H9 (cell line): ENCODE measurements around the gene PCGF2. TPM values are rescaled to one million over a fixed set of nuclear protein-coding genes. Genes with fewer than 3 reads are reported as not detected.

Source experiments
- DNase-seq: peaks from one replicate; pipeline ENCODE4 v3.0.0-alpha.2; 2017
- H2AFZ ChIP-seq: one replicate; pipeline ENCODE4 v1.6.1; 2013; ENCODE audit warnings: mild to moderate bottlenecking, low read length, control low read depth, moderate library complexity
- H2AK5ac ChIP-seq: 2 replicates; pipeline ENCODE4 v1.6.1; 2013; ENCODE audit warnings: low read length, control low read depth, mixed read lengths; ENCODE audit not compliant: insufficient read length
- H2BK120ac ChIP-seq: one replicate; pipeline ENCODE4 v1.6.1; 2013; ENCODE audit warnings: low read depth, mild to moderate bottlenecking, low read length, control low read depth, inconsistent platforms; ENCODE audit not compliant: poor library complexity, severe bottlenecking
- H2BK12ac ChIP-seq: 2 replicates; pipeline ENCODE4 v1.6.1; 2013; ENCODE audit warnings: low read length, control low read depth, mixed read lengths, low read depth; ENCODE audit not compliant: insufficient read length
- H2BK15ac ChIP-seq: 2 replicates; pipeline ENCODE4 v1.6.1; 2013; ENCODE audit warnings: low read depth, low read length, control low read depth
- H2BK20ac ChIP-seq: one replicate; pipeline ENCODE4 v1.6.1; 2013; ENCODE audit warnings: low read depth, mild to moderate bottlenecking, low read length, control low read depth, inconsistent platforms; ENCODE audit not compliant: poor library complexity, severe bottlenecking
- H2BK5ac ChIP-seq: 2 replicates; pipeline ENCODE4 v1.6.1; 2013; ENCODE audit warnings: low read length, control low read depth, mixed read lengths; ENCODE audit not compliant: insufficient read length
- H3K14ac ChIP-seq: 2 replicates; pipeline ENCODE4 v1.6.1; 2013; ENCODE audit warnings: low read length, control low read depth; ENCODE audit not compliant: insufficient read depth
- H3K18ac ChIP-seq: 2 replicates; pipeline ENCODE4 v1.6.1; 2013; ENCODE audit warnings: low read depth, mild to moderate bottlenecking, mixed read lengths, low read length, control low read depth; ENCODE audit not compliant: insufficient read length
- H3K23ac ChIP-seq: 2 replicates; pipeline ENCODE4 v1.6.1; 2013; ENCODE audit warnings: low read length, control low read depth, mixed read lengths, low read depth; ENCODE audit not compliant: insufficient read length
- H3K23me2 ChIP-seq: 2 replicates; pipeline ENCODE4 v1.6.1; 2013; ENCODE audit warnings: low read depth, mild to moderate bottlenecking, mixed read lengths, low read length, control low read depth; ENCODE audit not compliant: insufficient read length, poor library complexity, severe bottlenecking
- H3K27ac ChIP-seq: 2 replicates; pipeline ENCODE4 v1.5.1; 2013; ENCODE audit warnings: low read length, control low read depth, mixed read lengths, low read depth; ENCODE audit not compliant: insufficient read length
- H3K27me3 ChIP-seq: 2 replicates; pipeline ENCODE4 v1.6.1; 2013; ENCODE audit warnings: low read length, control low read depth, inconsistent platforms; ENCODE audit not compliant: insufficient read depth
- H3K4ac ChIP-seq: 2 replicates; pipeline ENCODE4 v1.6.1; 2013; ENCODE audit warnings: low read depth, mild to moderate bottlenecking, control low read depth, inconsistent platforms, low read length, moderate library complexity
- H3K4me1 ChIP-seq: 2 replicates; pipeline ENCODE4 v1.6.1; 2013; ENCODE audit warnings: low read length, control low read depth, inconsistent platforms; ENCODE audit not compliant: insufficient read depth
- H3K4me2 ChIP-seq: 2 replicates; pipeline ENCODE4 v1.6.1; 2013; ENCODE audit warnings: low read length, control low read depth, mixed read lengths; ENCODE audit not compliant: insufficient read length, insufficient read depth
- H3K56ac ChIP-seq: 2 replicates; pipeline ENCODE4 v1.6.1; 2013; ENCODE audit warnings: low read depth, mild to moderate bottlenecking, mixed read lengths, low read length, control low read depth; ENCODE audit not compliant: insufficient read length
- H3K79me1 ChIP-seq: 2 replicates; pipeline ENCODE4 v1.6.1; 2013; ENCODE audit warnings: low read depth, mild to moderate bottlenecking, moderate library complexity, low read length, control low read depth, inconsistent platforms; ENCODE audit not compliant: insufficient read depth, poor library complexity, severe bottlenecking
- H3K79me2 ChIP-seq: 2 replicates; pipeline ENCODE4 v1.6.1; 2013; ENCODE audit warnings: low read length, control low read depth, inconsistent platforms; ENCODE audit not compliant: insufficient read depth
- H3K9ac ChIP-seq: 2 replicates; pipeline ENCODE4 v1.6.1; 2013; ENCODE audit warnings: low read length, control low read depth, mixed read lengths; ENCODE audit not compliant: insufficient read length; ENCODE audit errors: extremely low read depth
- H3K9me3 ChIP-seq: one replicate; pipeline ENCODE4 v1.6.1; 2013; ENCODE audit warnings: low read depth, low read length, inconsistent platforms; ENCODE audit not compliant: control insufficient read depth
- H3T11ph ChIP-seq: one replicate; pipeline ENCODE4 v1.6.1; 2013; ENCODE audit warnings: mild to moderate bottlenecking, low read length, control low read depth, inconsistent platforms
- H4K20me1 ChIP-seq: one replicate; pipeline ENCODE4 v1.6.1; 2013; ENCODE audit not compliant: control insufficient read depth, insufficient read length, insufficient read depth
- H4K5ac ChIP-seq: 2 replicates; pipeline ENCODE4 v1.6.1; 2013; ENCODE audit warnings: low read depth, mild to moderate bottlenecking, mixed read lengths, low read length, control low read depth; ENCODE audit not compliant: insufficient read length
- H4K8ac ChIP-seq: replicated peaks from 2 replicates; pipeline ENCODE4 v1.6.1; 2013; ENCODE audit warnings: low read length, control low read depth, mixed read lengths, low read depth; ENCODE audit not compliant: insufficient read length
- H4K91ac ChIP-seq: 2 replicates; pipeline ENCODE4 v1.6.1; 2013; ENCODE audit warnings: low read depth, mild to moderate bottlenecking, moderate library complexity, mixed read lengths, low read length, control low read depth; ENCODE audit not compliant: insufficient read length
- H3K27ac Mint-ChIP-seq, 3 experiments: 2 replicates in 2 of 3; 3 replicates in 1 of 3; pipeline ENCODE4 v1.8.0; 2020 to 2021; ENCODE audit warnings: mixed read lengths in 3 of 3, mild to moderate bottlenecking in 1 of 3, moderate library complexity in 1 of 3
- H3K27me3 Mint-ChIP-seq: 2 replicates; pipeline ENCODE4 v1.8.0; 2021; ENCODE audit warnings: low read depth, mild to moderate bottlenecking, moderate library complexity, mixed read lengths
- H3K36me3 Mint-ChIP-seq, 3 experiments: 2 replicates in 2 of 3; 3 replicates in 1 of 3; pipeline ENCODE4 v1.8.0; 2020 to 2021; ENCODE audit warnings: low read depth in 3 of 3, mixed read lengths in 3 of 3; ENCODE audit not compliant: insufficient read depth in 1 of 3
- H3K4me1 Mint-ChIP-seq, 2 experiments: 2 replicates each; pipeline ENCODE4 v1.8.0; 2020; ENCODE audit warnings: mixed read lengths in 2 of 2
- H3K4me3 Mint-ChIP-seq, 2 experiments: 2 replicates in 1 of 2; 3 replicates in 1 of 2; pipeline ENCODE4 v1.8.0; 2020 to 2021; ENCODE audit warnings: mild to moderate bottlenecking in 2 of 2, mixed read lengths in 2 of 2, moderate library complexity in 1 of 2
- H3K9me3 Mint-ChIP-seq, 2 experiments: 2 replicates in 1 of 2; 3 replicates in 1 of 2; pipeline ENCODE4 v1.8.0; 2020; ENCODE audit warnings: mild to moderate bottlenecking in 2 of 2, mixed read lengths in 2 of 2, moderate library complexity in 1 of 2
- WGBS: extraction: QIAGEN DNeasy Blood & Tissue Kit; methylation state at CpG from one replicate; pipeline ENCODE4 v1.1.7; 2013; ENCODE audit warnings: missing lambda C conversion rate, low lambda C conversion rate, mixed read lengths; ENCODE audit not compliant: insufficient read length; ENCODE audit errors: extremely low coverage; 5-methylcytosine and 5-hydroxymethylcytosine counted together
- total RNA-seq: library from RNA; stranded (reverse); gene quantifications from 2 replicates; pipeline ENCODE4 v1.2.1, GENCODE V29; 2021
- TF ChIP-seq, protein P1 (sequence below): fragments of 200-600 bp; sonication (generic); conservative IDR thresholded peaks from 3 replicates; pipeline ENCODE4 v1.8.0; 2021; ENCODE audit warnings: antibody characterized with exemption, mild to moderate bottlenecking

The PCGF2 gene
- total RNA-seq, 1 experiment from 2014 or later: 106 TPM

GRCh38 chr17:38738007-38738662 is 10.0 kb downstream of the PCGF2 start:
- no peak overlapping the region for H3K23ac ChIP-seq
- no peak for DNase-seq
- H3K9me3 Mint-ChIP-seq: no peaks in the 10 kb centered on the region; a peak in 1 of 5 replicates
- H4K5ac ChIP-seq: no peak overlapping the region
- H3K18ac ChIP-seq: no peak overlapping the region
- H2BK20ac ChIP-seq: no peak overlapping the region
- no peak overlapping the region for H3K4ac ChIP-seq
- H3K27ac ChIP-seq: no peak overlapping the region
- no peak overlapping the region for H3T11ph ChIP-seq
- no peaks in the 10 kb centered on the region for H3K4me1 ChIP-seq
- peaks cover 33 to 62% (median 59%) of the 10 kb centered on the region in 3 experiments; a peak in 6 of 7 replicates for H3K36me3 Mint-ChIP-seq
- H3K27me3 Mint-ChIP-seq: no peaks in the 10 kb centered on the region; the same call in 1 of the 2 replicates
- H3K4me2 ChIP-seq: no peak overlapping the region
- no peak overlapping the region for H2BK5ac ChIP-seq
- H3K27me3 ChIP-seq: no peaks in the 10 kb centered on the region
- H3K4me3 Mint-ChIP-seq: peak overlapping the region in 1 of 2 experiments; percentile 22; a peak in 1 of 5 replicates
- H3K23me2 ChIP-seq: no peaks in the 10 kb centered on the region
- no peaks in the 10 kb centered on the region for H3K9me3 ChIP-seq
- TF ChIP-seq, protein P1, sequence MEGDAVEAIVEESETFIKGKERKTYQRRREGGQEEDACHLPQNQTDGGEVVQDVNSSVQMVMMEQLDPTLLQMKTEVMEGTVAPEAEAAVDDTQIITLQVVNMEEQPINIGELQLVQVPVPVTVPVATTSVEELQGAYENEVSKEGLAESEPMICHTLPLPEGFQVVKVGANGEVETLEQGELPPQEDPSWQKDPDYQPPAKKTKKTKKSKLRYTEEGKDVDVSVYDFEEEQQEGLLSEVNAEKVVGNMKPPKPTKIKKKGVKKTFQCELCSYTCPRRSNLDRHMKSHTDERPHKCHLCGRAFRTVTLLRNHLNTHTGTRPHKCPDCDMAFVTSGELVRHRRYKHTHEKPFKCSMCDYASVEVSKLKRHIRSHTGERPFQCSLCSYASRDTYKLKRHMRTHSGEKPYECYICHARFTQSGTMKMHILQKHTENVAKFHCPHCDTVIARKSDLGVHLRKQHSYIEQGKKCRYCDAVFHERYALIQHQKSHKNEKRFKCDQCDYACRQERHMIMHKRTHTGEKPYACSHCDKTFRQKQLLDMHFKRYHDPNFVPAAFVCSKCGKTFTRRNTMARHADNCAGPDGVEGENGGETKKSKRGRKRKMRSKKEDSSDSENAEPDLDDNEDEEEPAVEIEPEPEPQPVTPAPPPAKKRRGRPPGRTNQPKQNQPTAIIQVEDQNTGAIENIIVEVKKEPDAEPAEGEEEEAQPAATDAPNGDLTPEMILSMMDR: no peak
- H3K79me1 ChIP-seq: peaks cover 13% of the 10 kb centered on the region
- H2AK5ac ChIP-seq: no peak overlapping the region
- H3K79me2 ChIP-seq: peaks cover 27% of the 10 kb centered on the region; the same call in 1 of the 2 replicates
- no peak overlapping the region for H4K8ac ChIP-seq
- no peaks in the 10 kb centered on the region for H4K20me1 ChIP-seq
- WGBS: no CpG with 5 or more reads among the region's 14 CpGs
- H2BK15ac ChIP-seq: no peak overlapping the region
- no peak overlapping the region for H2BK12ac ChIP-seq
- no peak overlapping the region for H4K91ac ChIP-seq
- no peak overlapping the region for H3K56ac ChIP-seq
- H3K9ac ChIP-seq: no peak overlapping the region
- no peak overlapping the region for H3K14ac ChIP-seq
- H3K27ac Mint-ChIP-seq: no peak overlapping the region
- H3K4me1 Mint-ChIP-seq: peaks cover 18 to 34% of the 10 kb centered on the region in 2 experiments
- H2AFZ ChIP-seq: no peak overlapping the region
- no peak overlapping the region for H2BK120ac ChIP-seq
